Measurements from ENCODE around the gene HECTD3.

Gene HECTD3

GRCh38 chr1:45008076-45008475 lies 3.0 kb downstream of the HECTD3 start:
- no peak overlapping the region for H3K4me2 ChIP-seq (ENCODE audit: low read length)
- no peak overlapping the region for H3K18ac ChIP-seq (ENCODE audit: low read length)
- H3K27ac ChIP-seq (ENCODE audit: low read depth, low read length): no peak overlapping the region
- no peak overlapping the region for H2BK5ac ChIP-seq (ENCODE audit: low read length)
- DNase-seq: no peak
- H3K79me2 ChIP-seq (ENCODE audit: control insufficient read depth, insufficient read depth, low read length): peaks cover under 1% of the 10 kb centered on the region
- peaks cover 4% of the 10 kb centered on the region for H3K4me1 ChIP-seq (ENCODE audit: control insufficient read depth, low read depth, low read length)
- no peak overlapping the region for H4K8ac ChIP-seq (ENCODE audit: low read depth, low read length)
- no peak overlapping the region for H3K4me3 ChIP-seq (ENCODE audit: low read length)
- no peak overlapping the region for H3K56ac ChIP-seq (ENCODE audit: low read length)
- no peaks in the 10 kb centered on the region for H3K27me3 ChIP-seq (ENCODE audit: insufficient read depth, low read length, poor library complexity)
- no peak overlapping the region for H3K4ac ChIP-seq (ENCODE audit: low read depth, low read length)
- no peak overlapping the region for H4K5ac ChIP-seq (ENCODE audit: low read length)
- H3K23ac ChIP-seq (ENCODE audit: low read length): no peak overlapping the region
- no peak overlapping the region for H2BK15ac ChIP-seq (replicated peaks; ENCODE audit: low read depth)
- H2BK120ac ChIP-seq (ENCODE audit: low read depth, low read length): no peak overlapping the region
- no peak overlapping the region for H2AK5ac ChIP-seq (ENCODE audit: low read length)
- peaks cover 5% of the 10 kb centered on the region for H3K79me1 ChIP-seq (ENCODE audit: low read length)
- peaks cover 6% of the 10 kb centered on the region for H3K36me3 ChIP-seq (ENCODE audit: control insufficient read depth, insufficient read depth, low read length)
- WGBS (ENCODE audit: extremely low coverage, insufficient coverage, low lambda C conversion rate): no CpG with 5 or more reads among the region's 3 CpGs
- no peak overlapping the region for H3K9ac ChIP-seq (ENCODE audit: low read length)

GRCh38 chr1:45007311-45007710 lies 3.8 kb downstream of the HECTD3 start:
- H3K27me3 ChIP-seq (ENCODE audit: insufficient read depth, low read length, poor library complexity): no peaks in the 10 kb centered on the region

GRCh38 chr1:45005761-45006160 lies 5.4 kb downstream of the HECTD3 start:
- no peak overlapping the region for H2BK120ac ChIP-seq (ENCODE audit: low read depth, low read length)
- H2BK5ac ChIP-seq (ENCODE audit: low read length): no peak overlapping the region
- H3K4me2 ChIP-seq (ENCODE audit: low read length): no peak overlapping the region
- WGBS (ENCODE audit: extremely low coverage, insufficient coverage, low lambda C conversion rate): no CpG with 5 or more reads among the region's 6 CpGs
- no peak overlapping the region for H3K9ac ChIP-seq (ENCODE audit: low read length)
- no peak overlapping the region for H4K8ac ChIP-seq (ENCODE audit: low read depth, low read length)
- no peak overlapping the region for H3K56ac ChIP-seq (ENCODE audit: low read length)
- H3K4ac ChIP-seq (ENCODE audit: low read depth, low read length): no peak overlapping the region
- no peaks in the 10 kb centered on the region for H3K4me1 ChIP-seq (ENCODE audit: control insufficient read depth, low read depth, low read length)
- H3K18ac ChIP-seq (ENCODE audit: low read length): no peak overlapping the region
- H3K4me3 ChIP-seq (ENCODE audit: low read length): no peak overlapping the region
- peaks cover 8% of the 10 kb centered on the region for H3K36me3 ChIP-seq (ENCODE audit: control insufficient read depth, insufficient read depth, low read length)
- H2BK15ac ChIP-seq (replicated peaks; ENCODE audit: low read depth): no peak overlapping the region
- DNase-seq: no peak
- no peak overlapping the region for H4K5ac ChIP-seq (ENCODE audit: low read length)
- no peaks in the 10 kb centered on the region for H3K27me3 ChIP-seq (ENCODE audit: insufficient read depth, low read length, poor library complexity)
- no peaks in the 10 kb centered on the region for H3K79me2 ChIP-seq (ENCODE audit: control insufficient read depth, insufficient read depth, low read length)
- H2AK5ac ChIP-seq (ENCODE audit: low read length): no peak overlapping the region
- no peak overlapping the region for H3K27ac ChIP-seq (ENCODE audit: low read depth, low read length)
- H3K79me1 ChIP-seq (ENCODE audit: low read length): peaks cover 5% of the 10 kb centered on the region
- H3K23ac ChIP-seq (ENCODE audit: low read length): no peak overlapping the region

More at GRCh38 chr1:45007311-45007710, 3.8 kb downstream of the HECTD3 start:
- H3K4me1 ChIP-seq (ENCODE audit: control insufficient read depth, low read depth, low read length): peaks cover 4% of the 10 kb centered on the region
- H3K56ac ChIP-seq (ENCODE audit: low read length): no peak overlapping the region
- H3K4ac ChIP-seq (ENCODE audit: low read depth, low read length): no peak overlapping the region
- H3K4me3 ChIP-seq (ENCODE audit: low read length): no peak overlapping the region
- no peak overlapping the region for H4K5ac ChIP-seq (ENCODE audit: low read length)
- H3K18ac ChIP-seq (ENCODE audit: low read length): no peak overlapping the region
- H2AK5ac ChIP-seq (ENCODE audit: low read length): no peak overlapping the region
- no CpG with 5 or more reads among the region's 11 CpGs for WGBS (ENCODE audit: extremely low coverage, insufficient coverage, low lambda C conversion rate)
- H3K4me2 ChIP-seq (ENCODE audit: low read length): no peak overlapping the region
- no peak overlapping the region for H3K23ac ChIP-seq (ENCODE audit: low read length)
- no peak overlapping the region for H2BK15ac ChIP-seq (replicated peaks; ENCODE audit: low read depth)
- H3K79me2 ChIP-seq (ENCODE audit: control insufficient read depth, insufficient read depth, low read length): no peaks in the 10 kb centered on the region
- no peak overlapping the region for H3K9ac ChIP-seq (ENCODE audit: low read length)
- peaks cover 8% of the 10 kb centered on the region for H3K36me3 ChIP-seq (ENCODE audit: control insufficient read depth, insufficient read depth, low read length)
- DNase-seq: no peak
- H4K8ac ChIP-seq (ENCODE audit: low read depth, low read length): no peak overlapping the region
- H2BK5ac ChIP-seq (ENCODE audit: low read length): no peak overlapping the region
- peaks cover 5% of the 10 kb centered on the region for H3K79me1 ChIP-seq (ENCODE audit: low read length)
- H2BK120ac ChIP-seq (ENCODE audit: low read depth, low read length): no peak overlapping the region
- H3K27ac ChIP-seq (ENCODE audit: low read depth, low read length): no peak overlapping the region

GRCh38 chr1:45004281-45004920 lies 6.7 kb downstream of the HECTD3 start:
- Histone ChIP-seq H3K4me3 (ENCODE audit: low read length) (no peak overlapping the region), H3K4me2 (ENCODE audit: low read length) (no peak overlapping the region), H3K56ac (ENCODE audit: low read length) (no peak overlapping the region), H3K4me1 (ENCODE audit: control insufficient read depth, low read depth, low read length) (no peaks in the 10 kb centered on the region), H3K27me3 (ENCODE audit: insufficient read depth, low read length, poor library complexity) (no peaks in the 10 kb centered on the region), H3K4ac (ENCODE audit: low read depth, low read length) (no peak overlapping the region), H3K27ac (ENCODE audit: low read depth, low read length) (no peak overlapping the region), H2BK120ac (ENCODE audit: low read depth, low read length) (no peak overlapping the region), H2BK15ac (replicated peaks; ENCODE audit: low read depth) (no peak overlapping the region), H2BK5ac (ENCODE audit: low read length) (no peak overlapping the region), H4K8ac (ENCODE audit: low read depth, low read length) (no peak overlapping the region), H3K79me1 (ENCODE audit: low read length) (no peaks in the 10 kb centered on the region), H2AK5ac (ENCODE audit: low read length) (no peak overlapping the region), H4K5ac (ENCODE audit: low read length) (no peak overlapping the region), H3K18ac (ENCODE audit: low read length) (no peak overlapping the region), H3K36me3 (ENCODE audit: control insufficient read depth, insufficient read depth, low read length) (peaks cover 8% of the 10 kb centered on the region), H3K79me2 (ENCODE audit: control insufficient read depth, insufficient read depth, low read length) (no peaks in the 10 kb centered on the region), H3K9ac (ENCODE audit: low read length) (no peak overlapping the region), H3K23ac (ENCODE audit: low read length) (no peak overlapping the region)
- no peak for DNase-seq
- WGBS (ENCODE audit: extremely low coverage, insufficient coverage, low lambda C conversion rate): no CpG with 5 or more reads among the region's 7 CpGs

- no peak overlapping the region for H3K4me3 ChIP-seq (ENCODE audit: low read length)
- H3K9ac ChIP-seq (ENCODE audit: low read length): no peak overlapping the region
- H2AK5ac ChIP-seq (ENCODE audit: low read length): no peak overlapping the region
- no peaks in the 10 kb centered on the region for H3K4me1 ChIP-seq (ENCODE audit: control insufficient read depth, low read depth, low read length)
- H2BK15ac ChIP-seq (replicated peaks; ENCODE audit: low read depth): no peak overlapping the region
- peaks cover 8% of the 10 kb centered on the region for H3K36me3 ChIP-seq (ENCODE audit: control insufficient read depth, insufficient read depth, low read length)
- H3K4me2 ChIP-seq (ENCODE audit: low read length): no peak overlapping the region
- H3K18ac ChIP-seq (ENCODE audit: low read length): no peak overlapping the region
- no peaks in the 10 kb centered on the region for H3K79me1 ChIP-seq (ENCODE audit: low read length)
- no peak overlapping the region for H2BK120ac ChIP-seq (ENCODE audit: low read depth, low read length)
- no peak for DNase-seq
- no peak overlapping the region for H4K8ac ChIP-seq (ENCODE audit: low read depth, low read length)
- no peak overlapping the region for H3K4ac ChIP-seq (ENCODE audit: low read depth, low read length)
- no peak overlapping the region for H2BK5ac ChIP-seq (ENCODE audit: low read length)
- H4K5ac ChIP-seq (ENCODE audit: low read length): no peak overlapping the region
- H3K27me3 ChIP-seq (ENCODE audit: insufficient read depth, low read length, poor library complexity): no peaks in the 10 kb centered on the region
- no peaks in the 10 kb centered on the region for H3K79me2 ChIP-seq (ENCODE audit: control insufficient read depth, insufficient read depth, low read length)
- no peak overlapping the region for H3K27ac ChIP-seq (ENCODE audit: low read depth, low read length)
- no peak overlapping the region for H3K23ac ChIP-seq (ENCODE audit: low read length)
- no CpG with 5 or more reads among the region's 14 CpGs for WGBS (ENCODE audit: extremely low coverage, insufficient coverage, low lambda C conversion rate)
- H3K56ac ChIP-seq (ENCODE audit: low read length): no peak overlapping the region
Observed at GRCh38 chr1:45003741-45004140, 7.4 kb downstream of the HECTD3 start.

All from mesendoderm (in vitro differentiated cells).